Measurements from ENCODE around the gene MPDZ.

The MPDZ gene

DNA sequence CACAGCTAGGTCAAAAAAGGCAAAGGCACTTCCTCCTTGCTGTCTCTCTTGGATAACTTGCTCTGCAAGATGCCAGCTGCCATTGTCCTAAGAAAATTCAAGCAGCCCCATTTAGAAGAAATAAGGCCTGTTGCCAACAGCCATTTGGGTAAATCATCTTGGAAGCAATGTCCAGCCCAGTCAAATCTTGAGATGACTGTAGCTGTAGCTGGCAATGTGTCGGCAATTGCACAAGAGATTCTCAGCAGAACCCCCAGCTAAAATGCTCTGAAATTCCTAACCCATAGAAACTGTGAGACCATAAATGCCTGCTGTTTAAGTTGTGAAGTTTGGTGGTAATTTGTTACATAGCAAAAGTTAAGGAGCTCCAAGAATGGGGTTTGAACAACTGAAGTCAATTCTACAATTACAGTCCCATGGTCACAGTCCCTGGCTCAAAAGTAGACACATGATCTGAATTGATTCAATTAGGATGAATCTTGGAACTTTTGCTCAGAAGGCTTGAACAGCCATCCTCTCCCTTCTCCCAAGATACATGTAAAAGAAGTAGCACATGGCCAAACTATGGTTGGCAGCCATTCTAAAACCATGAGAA, 151.1 kb downstream of the MPDZ start:
- DNase-seq = no peak

DNA sequence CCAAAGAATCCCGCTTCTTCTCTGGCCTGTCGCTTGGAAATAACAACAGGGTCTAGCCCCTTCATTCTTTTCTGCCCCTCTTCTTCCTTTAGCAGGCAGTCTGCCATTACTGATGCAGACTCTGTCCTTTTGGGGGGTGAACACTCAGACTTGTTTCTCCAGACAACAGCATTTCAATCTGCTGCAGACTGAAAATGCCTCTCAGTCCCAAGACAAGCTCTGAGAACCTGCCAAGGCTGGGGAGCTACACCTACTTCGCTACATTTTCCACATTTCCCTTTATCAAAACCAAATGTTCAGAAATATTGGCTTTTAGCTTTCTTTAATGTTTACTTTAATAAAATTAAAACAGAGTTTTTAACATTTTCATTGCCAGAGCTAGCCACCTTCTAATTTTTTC, 152.4 kb downstream of the MPDZ start:
- no peak for DNase-seq

DNA sequence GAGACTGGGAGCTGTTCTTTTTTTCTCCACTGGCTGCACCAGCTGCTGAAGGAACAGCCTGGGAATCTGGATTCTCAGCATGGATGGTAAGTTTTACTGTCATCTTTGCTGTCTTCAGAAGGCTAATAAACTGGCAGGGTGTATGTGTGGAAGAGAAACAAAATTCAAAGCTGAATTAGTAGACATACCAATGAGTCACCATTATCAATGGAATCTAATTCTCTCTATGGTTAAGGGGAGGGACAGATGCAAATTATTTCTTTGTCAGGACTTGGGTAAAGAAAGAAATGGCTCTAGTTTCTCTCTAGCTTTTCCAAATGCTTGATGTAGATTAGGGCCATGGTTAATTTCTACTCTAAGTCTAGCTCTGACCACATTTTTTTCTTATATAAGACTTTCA, 154.2 kb downstream of the MPDZ start:
- DNase-seq = no peak

DNA sequence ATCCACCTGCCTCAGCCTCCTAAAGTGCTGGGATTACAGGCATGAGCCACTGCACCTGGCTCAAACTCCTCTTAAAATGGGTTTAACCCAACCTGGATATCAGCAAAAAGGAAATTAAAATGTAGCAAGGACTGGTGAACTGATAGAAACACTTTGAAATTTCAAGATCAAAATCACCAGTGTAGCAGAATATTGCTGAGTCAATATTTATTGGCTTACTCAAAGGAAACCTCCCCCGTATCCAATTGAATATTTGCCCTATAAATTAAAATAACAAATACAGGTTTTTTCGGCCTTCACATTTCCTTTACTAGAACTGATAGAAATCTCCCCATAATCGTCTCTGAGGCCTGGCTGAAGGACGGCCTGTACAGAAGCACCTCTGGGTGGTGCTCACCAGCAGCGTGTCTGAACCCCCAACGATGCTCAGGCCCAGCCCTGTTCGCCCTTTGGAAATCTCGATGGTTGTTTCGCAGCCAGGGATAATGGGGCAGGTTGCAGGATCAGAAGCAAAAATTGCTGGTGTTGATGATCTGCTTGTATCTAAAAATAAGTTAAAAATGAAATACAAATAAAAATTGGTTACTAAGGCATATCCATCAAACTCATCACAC, 156.6 kb downstream of the MPDZ start:
- DNase-seq = no peak

DNA sequence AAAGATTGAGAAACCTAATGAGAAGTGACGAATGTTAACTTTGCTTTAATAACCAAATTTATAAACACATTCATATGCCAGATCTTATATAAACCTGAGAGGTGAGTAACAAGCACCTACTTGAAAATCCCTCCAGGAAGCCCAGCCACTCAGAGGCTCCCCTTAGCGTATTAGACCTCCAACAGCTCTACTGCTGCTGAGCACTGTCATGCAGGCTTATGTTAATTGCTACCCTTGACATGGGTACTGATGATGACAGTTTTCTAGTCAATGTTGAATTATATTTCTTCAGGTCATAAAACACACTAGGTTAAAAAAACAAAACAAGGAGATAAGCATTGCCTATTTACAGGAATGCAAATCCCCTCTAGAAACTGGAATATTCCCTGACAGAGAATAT, 161.2 kb downstream of the MPDZ start:
- no peak for DNase-seq

DNA sequence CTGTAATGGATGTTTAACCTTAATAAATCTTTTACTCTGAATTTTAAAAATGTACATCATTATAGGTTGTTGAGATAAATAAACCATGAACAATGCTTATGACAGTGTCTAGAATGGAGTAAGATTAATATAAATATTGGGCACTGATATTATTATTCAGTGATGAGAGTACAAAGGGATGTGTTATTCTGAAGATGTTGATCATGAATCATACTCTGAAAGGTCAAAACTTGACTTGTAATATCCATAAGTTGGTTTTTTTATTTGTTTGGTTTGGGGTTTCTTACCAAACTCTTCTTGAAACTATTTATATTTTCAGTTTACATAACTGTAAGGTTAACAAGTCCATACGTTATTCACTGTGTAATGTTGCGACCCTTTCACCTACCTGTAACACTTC, 163.2 kb downstream of the MPDZ start:
- DNase-seq = no peak

DNA sequence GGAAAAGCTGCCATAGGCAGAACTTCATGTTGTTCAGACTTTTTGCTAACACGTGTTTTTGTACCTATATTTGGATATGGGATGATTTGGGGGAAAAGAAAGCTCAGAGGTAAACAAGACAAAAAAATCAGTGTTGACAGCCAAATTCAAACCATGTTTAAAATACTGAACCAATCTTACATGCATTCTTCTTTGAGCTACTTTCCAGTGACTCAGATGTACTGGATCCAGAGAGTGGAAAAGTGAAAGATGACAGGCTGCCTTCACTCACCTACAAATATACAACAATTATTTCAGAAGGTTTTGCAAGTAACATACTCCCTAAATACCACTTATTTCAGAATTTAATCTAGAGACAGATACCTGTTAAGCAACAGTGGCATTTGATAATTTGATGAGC, 165.7 kb downstream of the MPDZ start:
- DNase-seq = no peak

DNA sequence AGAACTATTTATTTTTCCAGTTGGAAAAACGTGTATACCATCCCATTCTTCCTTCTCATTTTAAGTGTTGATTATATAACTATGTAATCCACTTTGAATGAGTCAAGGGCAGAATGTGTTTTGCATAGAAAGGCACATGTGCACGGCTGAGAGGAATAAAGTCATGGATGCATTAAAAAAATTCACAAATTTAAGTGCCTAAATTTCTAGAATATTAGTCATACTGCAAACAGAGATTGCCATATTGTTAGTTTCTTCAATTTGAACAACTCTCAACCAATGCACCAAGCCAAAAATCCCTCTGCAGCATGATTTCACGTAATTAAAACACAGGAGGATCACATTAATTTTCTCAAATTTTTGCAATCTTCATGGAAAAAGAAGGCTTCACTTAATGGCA, 166.3 kb downstream of the MPDZ start:
- DNase-seq = no peak

DNA sequence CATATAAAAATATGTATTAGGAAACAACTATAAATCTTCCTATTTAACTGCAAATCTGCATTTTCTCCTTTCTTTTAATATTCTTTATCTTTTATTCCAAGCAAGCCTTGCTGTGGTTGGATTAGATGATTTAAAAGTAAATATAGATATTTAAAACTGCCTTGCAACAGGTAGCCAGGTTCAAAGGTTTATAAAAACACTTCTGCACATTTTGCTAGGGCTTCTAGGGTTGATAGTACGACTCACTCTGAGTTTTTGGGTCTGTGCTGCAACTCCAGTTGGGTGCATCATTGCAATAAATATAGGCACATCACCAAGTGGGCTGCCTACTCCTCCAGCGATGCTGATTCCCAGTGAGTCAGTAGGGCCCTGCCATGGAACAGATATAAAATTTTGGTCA, 167.7 kb downstream of the MPDZ start:
- DNase-seq = no peak

DNA sequence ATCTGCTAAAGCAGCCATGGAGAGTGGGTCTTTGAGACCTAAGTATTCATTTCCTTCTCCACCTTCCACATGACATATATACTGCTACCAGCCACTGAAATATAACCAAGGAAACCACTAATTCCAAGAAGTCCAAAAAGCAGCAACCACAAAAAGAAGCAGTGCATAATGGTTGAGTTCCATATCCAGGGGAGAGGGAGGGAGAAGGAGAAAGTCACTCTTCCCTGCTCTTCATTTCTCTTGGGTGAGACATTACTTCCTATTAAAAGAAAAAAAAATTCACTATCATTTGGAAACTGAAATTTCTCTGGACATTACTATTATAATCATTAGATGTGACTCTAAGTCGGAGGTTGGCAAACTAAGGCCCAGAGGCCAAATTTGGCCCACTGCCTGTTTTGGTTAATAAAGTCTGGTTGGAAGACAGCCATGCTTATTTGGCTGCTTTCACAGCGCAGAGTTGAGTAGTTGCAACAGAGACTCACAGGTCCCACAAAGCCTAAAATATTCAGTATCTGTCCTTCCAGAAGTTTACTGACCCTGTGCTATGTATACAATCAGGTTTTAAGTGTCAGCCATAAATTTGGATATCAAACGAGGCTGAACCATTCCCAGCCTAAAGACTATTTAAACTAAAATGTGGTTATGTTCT, 168.6 kb downstream of the MPDZ start:
- DNase-seq = no peak

DNA sequence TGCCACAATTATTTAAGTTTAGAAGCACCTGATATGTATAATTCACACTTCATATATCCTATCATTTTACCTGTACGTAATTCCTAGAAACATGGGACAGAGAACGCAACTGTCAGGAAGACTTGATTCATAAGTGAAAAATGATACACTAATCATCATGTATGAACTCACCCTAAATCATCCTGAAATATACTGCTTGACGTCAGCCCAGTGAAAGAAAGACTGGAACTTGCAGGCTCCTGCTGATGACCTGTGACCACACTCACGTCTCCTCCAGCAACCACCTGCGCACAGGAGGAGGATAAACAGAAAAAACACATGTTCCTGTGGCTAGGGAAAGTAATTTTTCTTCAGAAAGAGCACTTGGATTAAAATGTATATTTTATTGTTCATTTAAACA, 169.7 kb downstream of the MPDZ start:
- DNase-seq = no peak

DNA sequence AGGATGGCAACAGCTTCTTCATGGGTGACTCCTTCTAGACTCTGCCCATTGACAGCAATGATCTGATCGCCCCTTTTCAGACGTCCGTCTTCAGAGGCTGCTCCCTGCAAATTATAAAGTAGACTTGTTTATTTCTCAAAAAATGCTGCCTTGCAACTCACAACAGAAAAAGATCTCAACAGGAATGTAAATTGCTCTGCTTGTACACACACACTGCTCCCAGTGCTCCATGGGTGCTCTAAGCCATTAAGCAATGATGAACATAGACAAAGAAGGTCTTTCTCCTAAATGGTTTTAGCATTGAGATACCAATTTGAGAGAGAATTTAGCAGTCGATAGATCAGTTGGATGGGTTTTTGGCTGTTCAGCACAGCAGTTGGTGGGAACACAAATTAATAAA, 172.5 kb downstream of the MPDZ start:
- no peak for DNase-seq

DNA sequence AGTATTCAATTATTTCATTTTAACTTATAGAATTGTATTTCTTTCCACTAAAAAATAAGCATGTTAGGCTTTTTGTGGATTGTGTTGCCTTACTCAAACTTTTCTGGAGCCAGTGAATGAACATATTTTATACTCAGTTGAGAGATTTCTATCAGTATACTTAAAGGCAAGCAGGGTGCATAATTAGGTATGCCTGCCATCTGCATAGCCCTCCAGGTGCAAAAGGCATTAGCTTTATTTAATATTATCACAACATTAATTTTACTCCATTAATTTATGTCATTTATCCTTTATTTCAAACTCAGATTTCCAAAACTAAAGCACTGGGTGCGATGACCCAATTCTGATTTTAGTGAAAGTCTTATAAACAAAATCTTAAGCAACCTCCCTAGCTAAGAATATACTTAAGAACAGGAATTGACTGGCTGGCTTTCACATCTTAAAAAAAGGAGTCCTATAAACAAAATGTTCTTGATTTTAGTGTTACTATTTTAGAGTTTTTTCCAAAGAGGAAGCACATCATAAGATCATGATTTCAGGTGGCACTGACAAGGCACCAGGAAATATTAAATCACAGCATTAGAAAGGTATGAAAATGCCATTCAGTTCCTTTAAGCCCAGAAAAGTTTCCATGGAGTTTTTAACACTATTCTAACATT, 178.4 kb downstream of the MPDZ start:
- DNase-seq = no peak

DNA sequence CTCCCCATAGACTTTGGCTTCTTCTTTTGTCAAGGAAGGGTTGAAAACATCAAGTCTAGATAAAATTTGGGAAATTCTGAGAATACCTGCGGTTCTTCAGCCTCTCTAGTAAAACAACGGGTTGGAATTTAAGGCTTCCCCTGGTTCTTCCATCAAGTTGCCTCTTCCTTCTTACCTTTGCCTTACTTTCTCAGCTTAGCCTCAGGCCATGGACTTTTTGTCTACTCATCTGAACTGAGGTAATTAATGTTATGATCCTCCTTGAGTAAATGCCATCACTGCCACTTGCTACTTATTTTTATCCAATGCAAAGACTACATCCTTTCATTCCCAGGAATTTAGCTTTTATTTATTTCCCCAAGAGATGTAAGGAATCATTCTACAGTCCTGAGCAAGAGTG, 184.4 kb downstream of the MPDZ start:
- DNase-seq = no peak

DNA sequence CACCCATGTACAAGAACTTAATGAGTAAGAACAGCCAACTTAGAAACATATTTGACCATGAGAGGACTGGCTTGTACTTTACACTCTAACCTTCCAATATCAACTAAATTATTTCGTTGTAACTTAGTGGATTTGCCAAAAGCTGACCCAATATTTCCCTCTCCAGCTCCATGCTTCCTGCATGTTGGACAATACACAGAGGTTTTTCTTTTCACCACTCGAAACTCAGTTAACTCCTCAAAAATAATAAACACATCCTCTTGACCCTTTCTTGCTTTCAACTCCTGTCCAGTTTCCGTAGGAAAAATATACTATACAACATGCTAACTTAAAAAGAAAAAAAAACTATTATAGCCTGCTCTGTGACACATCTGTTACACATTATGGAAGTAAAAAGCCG, 188.9 kb downstream of the MPDZ start:
- no peak for DNase-seq

DNA sequence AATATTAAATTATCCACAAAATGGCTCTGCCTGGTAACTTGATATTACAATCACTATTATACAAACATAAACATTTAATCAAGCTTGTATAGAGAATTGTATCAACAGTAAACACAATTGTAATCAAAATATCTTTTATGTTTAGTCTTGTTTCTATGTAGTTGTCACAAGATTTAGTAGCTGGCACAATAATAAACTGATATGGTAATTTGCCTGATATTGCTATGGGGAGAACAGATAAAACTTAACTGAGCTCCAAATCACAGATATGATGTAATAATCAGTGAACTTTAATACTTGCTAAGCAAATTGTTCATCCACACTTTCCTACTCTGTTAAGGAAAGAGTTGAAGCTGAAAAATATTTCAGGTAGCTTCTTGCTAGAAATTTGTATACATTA, 189.8 kb downstream of the MPDZ start:
- DNase-seq = no peak

DNA sequence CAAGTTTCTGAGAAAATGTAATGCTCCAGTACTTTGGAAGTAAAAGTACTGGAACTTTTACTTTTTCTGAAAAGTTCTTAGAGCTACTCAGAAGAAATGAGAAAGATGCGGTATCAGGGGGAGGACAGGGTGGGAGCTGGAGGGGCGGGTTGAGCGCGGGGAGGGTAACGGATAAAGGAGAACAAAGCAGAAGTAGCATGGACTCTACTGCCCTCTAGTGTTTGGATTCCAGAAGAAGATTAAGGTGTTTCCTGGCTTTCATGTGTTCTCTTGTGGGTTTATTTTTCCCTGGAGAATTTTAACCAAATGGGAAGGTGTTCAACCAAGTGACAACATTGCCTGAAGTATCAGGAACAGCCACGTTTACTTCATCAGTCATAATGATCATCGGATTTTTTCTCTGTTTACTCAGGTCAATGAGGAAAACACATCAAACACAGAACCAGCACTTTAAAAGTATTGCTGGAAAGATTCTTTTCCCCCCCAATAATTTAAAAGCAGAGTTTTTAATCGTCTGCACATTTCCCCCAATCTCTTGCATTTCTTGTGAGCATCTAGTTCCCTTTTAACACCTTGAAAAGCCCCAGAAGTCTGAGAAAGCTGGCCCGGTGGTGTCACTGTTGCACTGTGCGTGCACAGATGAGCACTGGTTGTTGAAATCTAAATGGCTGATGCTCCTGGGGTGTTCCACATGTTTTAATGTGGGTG, 190.6 kb downstream of the MPDZ start:
- no peak for DNase-seq

DNA sequence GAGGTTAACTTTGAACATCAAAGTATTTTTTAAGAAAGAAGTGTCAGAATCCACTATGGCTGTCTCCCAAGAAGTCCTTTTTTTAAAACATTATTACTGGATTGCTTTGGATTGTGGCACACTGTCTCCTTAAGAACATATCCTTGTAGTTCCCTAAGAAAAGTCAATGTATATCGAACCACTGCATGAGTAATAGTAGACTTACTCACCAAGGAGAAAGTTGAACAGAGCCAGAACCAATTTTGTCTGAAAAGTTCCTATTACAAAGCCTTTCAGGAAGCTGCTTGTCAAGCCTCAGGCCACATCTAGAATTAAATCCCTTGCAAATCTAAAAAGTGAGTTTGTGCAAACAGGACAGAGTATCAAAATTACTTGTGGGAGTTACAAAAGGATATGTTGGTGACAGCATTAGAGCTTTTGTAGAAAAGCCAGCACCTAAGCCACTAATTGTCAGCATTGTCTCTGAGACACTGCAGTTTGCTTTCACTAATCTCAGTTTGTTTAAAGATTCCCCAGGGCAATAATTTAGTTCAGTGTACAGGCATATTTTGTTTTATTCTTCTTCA, 195.4 kb downstream of the MPDZ start:
- no peak for DNase-seq

DNA sequence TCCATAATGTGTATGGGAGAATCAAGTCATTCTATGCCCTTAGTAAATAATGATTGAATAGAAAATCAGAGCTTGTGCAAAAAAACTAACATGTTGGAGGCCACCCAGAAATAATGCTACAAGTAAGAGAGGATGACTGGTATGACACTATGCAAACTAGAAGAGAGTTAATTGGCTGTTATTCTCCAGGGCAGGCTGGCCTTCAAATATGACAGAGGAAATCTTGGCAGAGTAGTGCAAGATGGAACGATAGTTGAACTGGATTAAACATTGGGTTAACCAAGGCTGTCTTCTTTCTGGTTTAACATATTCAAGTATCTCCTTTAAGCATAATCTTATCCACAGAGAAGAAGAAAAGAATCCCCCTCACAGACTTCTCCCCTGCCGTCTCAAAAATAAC, 196.1 kb downstream of the MPDZ start:
- DNase-seq = no peak

DNA sequence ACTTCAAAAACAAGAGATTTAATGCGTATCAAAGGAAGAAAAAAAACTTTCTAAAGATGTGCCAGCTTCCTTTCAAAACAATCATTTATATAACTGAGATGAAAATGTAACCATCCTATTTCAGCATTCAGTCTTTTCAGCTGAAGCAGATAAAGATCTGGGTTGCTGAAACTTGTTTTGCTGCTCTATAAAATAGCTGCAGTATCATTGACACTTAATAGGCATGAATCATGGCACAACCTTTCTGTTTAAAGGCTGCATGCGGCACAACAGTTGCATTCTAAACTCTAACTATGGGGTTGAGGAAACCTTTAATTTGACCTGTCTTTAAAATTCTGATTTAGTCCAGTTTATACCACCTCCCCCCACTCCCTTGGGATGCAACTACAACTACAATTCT, 196.7 kb downstream of the MPDZ start:
- no peak for DNase-seq

DNA sequence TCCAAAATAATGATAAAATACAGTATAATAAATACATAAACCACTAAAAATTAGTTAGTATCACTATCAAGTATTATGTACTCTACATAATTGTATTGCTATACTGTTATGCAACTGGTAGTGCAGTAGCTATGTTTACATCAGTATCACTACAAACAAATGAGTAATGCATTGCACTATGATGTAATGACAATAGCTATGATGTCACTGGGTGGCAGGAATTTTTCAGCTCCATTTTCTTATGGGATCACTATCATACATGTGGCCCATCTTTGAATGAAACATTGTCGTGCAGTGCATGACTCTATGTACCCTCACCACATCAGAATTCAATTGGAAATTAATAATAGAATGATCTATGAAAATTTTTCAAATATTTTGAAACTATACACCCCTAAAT, 201.3 kb downstream of the MPDZ start:
- DNase-seq = no peak

DNA sequence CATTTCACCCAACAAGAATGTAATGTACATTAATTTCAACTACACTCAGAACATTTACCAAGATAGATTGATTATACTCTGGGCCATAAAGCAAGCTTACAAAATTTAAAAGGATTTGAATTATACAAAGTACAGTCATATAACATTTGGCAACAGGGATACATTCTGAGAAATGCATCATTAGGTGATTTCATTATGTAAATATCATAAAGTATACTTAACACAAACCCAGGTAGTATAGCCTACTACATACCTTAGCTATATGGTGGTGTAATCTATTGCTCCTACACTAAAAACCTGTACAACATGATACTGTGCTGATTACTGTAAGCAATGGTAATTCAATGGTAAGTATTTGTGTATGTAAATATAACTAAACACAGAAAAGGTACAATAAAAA, 202.9 kb downstream of the MPDZ start:
- DNase-seq = no peak

DNA sequence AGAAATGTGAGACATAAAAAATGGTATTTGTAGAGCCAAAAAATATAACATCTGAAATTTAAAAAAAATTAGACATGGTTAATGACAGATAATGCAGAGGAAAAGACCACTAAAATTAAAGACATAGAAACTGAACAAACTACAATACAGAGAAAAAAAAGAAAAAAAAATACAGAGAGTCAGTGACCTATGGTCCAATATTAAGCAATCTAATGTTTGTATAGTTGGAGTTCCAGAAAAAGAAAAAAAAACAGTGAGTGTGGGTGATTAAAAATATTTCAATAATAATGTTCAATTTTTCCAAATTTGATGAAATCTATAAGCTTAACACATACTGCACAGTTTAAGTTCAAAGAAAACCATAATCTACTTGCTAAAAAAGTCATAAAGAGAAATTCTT, 207.6 kb downstream of the MPDZ start:
- DNase-seq = no peak

Measured in bone marrow (tissue), 2 donors.